ENCODE measurements around the gene NKD1. TPM values are rescaled to one million over a fixed set of nuclear protein-coding genes. Genes with fewer than 3 reads are reported as not detected.

The NKD1 gene
- total and polyA plus RNA-seq, 4 donors: 2.3 to 14.1 (median 8.0) TPM

DNA sequence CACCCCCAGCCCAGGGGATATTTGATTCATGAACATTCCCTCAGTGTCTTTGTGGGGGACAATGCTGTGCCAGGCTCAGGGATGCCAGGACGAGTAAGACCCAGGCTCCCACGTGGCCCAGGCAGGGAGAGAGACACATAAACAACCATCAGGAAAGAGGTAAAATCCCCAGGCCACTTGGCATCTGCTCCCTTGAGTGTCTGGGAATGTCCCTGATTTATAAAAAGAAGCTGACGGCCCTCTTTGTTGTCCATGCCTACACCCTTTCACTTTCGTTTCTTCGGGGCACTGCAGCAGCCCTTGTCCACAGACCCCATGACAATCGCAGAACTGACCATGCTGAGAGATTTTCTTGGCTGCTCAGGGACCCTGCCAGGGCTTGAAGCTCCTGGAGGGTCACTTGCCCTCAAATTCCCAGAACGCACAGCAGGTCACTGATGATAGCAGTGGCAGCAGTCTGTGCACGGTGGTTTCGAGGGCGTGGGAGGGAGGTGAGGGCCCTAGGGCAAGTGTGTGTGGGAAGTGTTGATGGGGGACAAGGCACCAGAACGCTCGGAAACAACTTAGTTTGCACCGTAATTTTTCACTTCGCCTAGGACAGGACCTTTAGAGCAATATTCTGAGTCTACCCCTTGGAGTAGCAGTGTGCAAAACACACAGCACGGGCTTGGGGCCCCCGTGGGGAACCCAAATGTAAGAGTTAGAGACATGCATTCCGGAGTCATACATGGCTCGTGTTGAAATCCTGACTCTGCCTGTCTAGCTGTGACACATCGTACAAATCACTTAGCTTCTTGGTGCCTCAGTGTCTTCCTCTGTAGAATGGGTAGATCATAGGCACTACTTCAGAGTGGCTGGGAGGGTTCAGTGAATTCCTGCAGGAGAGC lies 149.9 kb downstream of the NKD1 start:
- Histone ChIP-seq H3K4me1 (ENCODE audit: control insufficient read depth in 5 of 5, insufficient read depth in 5 of 5, low read length in 5 of 5) (peaks cover 0 to 18% (median 0%) of the 10 kb centered on the region in 5 donors), H3K9me3 (ENCODE audit: control insufficient read depth in 4 of 4, insufficient read depth in 3 of 4, low read length in 3 of 4) (no peaks in the 10 kb centered on the region), H3K27me3 (ENCODE audit: control insufficient read depth in 3 of 3, insufficient read depth in 3 of 3, low read length in 2 of 3) (no peaks in the 10 kb centered on the region), H3K36me3 (ENCODE audit: control insufficient read depth in 4 of 4, insufficient read depth in 4 of 4, low read length in 4 of 4) (no peaks in the 10 kb centered on the region), H3K27ac (ENCODE audit: low read depth in 1 of 2, low read length in 1 of 2) (peak overlapping the region; percentile 58 to 82), H3K9ac (ENCODE audit: insufficient read depth in 1 of 2, low read length in 2 of 2) (peak overlapping the region in 1 of 2 donors; percentile 61), H3K4me3 (no peak overlapping the region)
- ATAC-seq (ENCODE audit: insufficient read depth, low FRiP score) (peak; percentile 73), DNase-seq (peak in 2 of 3 donors; percentile 57 to 68)
- TF ChIP-seq, protein P1, sequence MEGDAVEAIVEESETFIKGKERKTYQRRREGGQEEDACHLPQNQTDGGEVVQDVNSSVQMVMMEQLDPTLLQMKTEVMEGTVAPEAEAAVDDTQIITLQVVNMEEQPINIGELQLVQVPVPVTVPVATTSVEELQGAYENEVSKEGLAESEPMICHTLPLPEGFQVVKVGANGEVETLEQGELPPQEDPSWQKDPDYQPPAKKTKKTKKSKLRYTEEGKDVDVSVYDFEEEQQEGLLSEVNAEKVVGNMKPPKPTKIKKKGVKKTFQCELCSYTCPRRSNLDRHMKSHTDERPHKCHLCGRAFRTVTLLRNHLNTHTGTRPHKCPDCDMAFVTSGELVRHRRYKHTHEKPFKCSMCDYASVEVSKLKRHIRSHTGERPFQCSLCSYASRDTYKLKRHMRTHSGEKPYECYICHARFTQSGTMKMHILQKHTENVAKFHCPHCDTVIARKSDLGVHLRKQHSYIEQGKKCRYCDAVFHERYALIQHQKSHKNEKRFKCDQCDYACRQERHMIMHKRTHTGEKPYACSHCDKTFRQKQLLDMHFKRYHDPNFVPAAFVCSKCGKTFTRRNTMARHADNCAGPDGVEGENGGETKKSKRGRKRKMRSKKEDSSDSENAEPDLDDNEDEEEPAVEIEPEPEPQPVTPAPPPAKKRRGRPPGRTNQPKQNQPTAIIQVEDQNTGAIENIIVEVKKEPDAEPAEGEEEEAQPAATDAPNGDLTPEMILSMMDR (IDR thresholded peaks at IDR 0.05; ENCODE audit: control extremely low read depth, extremely low read depth): no peak
- 29 to 60% methylated on average over 19 of the region's 19 CpGs for WGBS, 2 donors

Other genes with a start within 250 kb of the NKD1 start
- 10 to 100 TPM; 52.8 to 54.1 TPM for gene BRD7, start 179.4 kb upstream of the NKD1 start, total RNA-seq
- gene BRD7, start 179.4 kb upstream of the NKD1 start, polyA plus RNA-seq: 10 to 100 TPM; 33.9 to 54.6 TPM
- 10 to 100 TPM in 1 of 2 donors, 1 to 10 TPM in 1; 3.1 to 14.8 TPM for gene SNX20, start 132.9 kb downstream of the NKD1 start, total RNA-seq
- gene SNX20, start 132.9 kb downstream of the NKD1 start, polyA plus RNA-seq: 10 to 100 TPM in 1 of 2 donors, 1 to 10 TPM in 1; 4.1 to 14.9 TPM
- gene NOD2, start 145.2 kb downstream of the NKD1 start, total RNA-seq: 10 to 100 TPM in 1 of 2 donors, 1 to 10 TPM in 1; 4.3 to 14.1 TPM
- 1 to 10 TPM; 2.1 to 7.5 TPM for gene NOD2, start 145.2 kb downstream of the NKD1 start, polyA plus RNA-seq
- gene CYLD, start 193.7 kb downstream of the NKD1 start, total RNA-seq: 10 to 100 TPM; 33.4 to 90.5 TPM
- 10 to 100 TPM; 15.3 to 18.6 TPM for gene CYLD, start 193.7 kb downstream of the NKD1 start, polyA plus RNA-seq

Measured in lung (tissue), 12 donors.